Rectal smooth muscle tissue (tissue), 1 donor: ENCODE data around the gene EPHB2.

Experiments used
- H3K27ac ChIP-seq: one replicate; pipeline ENCODE4 v1.7.0; 2013; ENCODE audit warnings: low read depth, low read length, inconsistent platforms
- H3K27me3 ChIP-seq: one replicate; pipeline ENCODE4 v1.7.0; 2013; ENCODE audit warnings: low read length; ENCODE audit not compliant: control insufficient read depth, insufficient read depth
- H3K36me3 ChIP-seq: one replicate; pipeline ENCODE4 v1.7.0; 2013; ENCODE audit warnings: low read length; ENCODE audit not compliant: control insufficient read depth, insufficient read depth
- H3K4me1 ChIP-seq: one replicate; pipeline ENCODE4 v1.7.0; 2013; ENCODE audit warnings: low read length; ENCODE audit not compliant: control insufficient read depth, insufficient read depth
- H3K4me3 ChIP-seq: one replicate; pipeline ENCODE4 v1.7.0; 2013; ENCODE audit warnings: low read length
- H3K9ac ChIP-seq: one replicate; pipeline ENCODE4 v1.7.0; 2013; ENCODE audit warnings: low read length

EPHB2 gene

GRCh38 chr1:22769932-22770331 lies 59.3 kb downstream of the EPHB2 start:
- Histone ChIP-seq H3K27ac (no peak overlapping the region), H3K4me1 (peaks cover 6% of the 10 kb centered on the region), H3K4me3 (no peak overlapping the region), H3K36me3 (no peaks in the 10 kb centered on the region), H3K9ac (no peak overlapping the region), H3K27me3 (no peaks in the 10 kb centered on the region)

- no peak overlapping the region for H3K27ac ChIP-seq
- peaks cover 6% of the 10 kb centered on the region for H3K4me1 ChIP-seq
- no peaks in the 10 kb centered on the region for H3K36me3 ChIP-seq
- no peaks in the 10 kb centered on the region for H3K27me3 ChIP-seq
- no peak overlapping the region for H3K9ac ChIP-seq
- no peak overlapping the region for H3K4me3 ChIP-seq
Observed at GRCh38 chr1:22772014-22772413, 61.4 kb downstream of the EPHB2 start.

GRCh38 chr1:22773981-22774832 lies 63.6 kb downstream of the EPHB2 start:
- Histone ChIP-seq H3K4me3 (no peak overlapping the region), H3K27ac (no peak overlapping the region), H3K27me3 (no peaks in the 10 kb centered on the region), H3K9ac (no peak overlapping the region), H3K36me3 (no peaks in the 10 kb centered on the region), H3K4me1 (peaks cover 12% of the 10 kb centered on the region)

GRCh38 chr1:22774833-22775182 lies 64.2 kb downstream of the EPHB2 start:
- Histone ChIP-seq H3K36me3 (no peaks in the 10 kb centered on the region), H3K27me3 (no peaks in the 10 kb centered on the region), H3K27ac (no peak overlapping the region), H3K9ac (no peak overlapping the region), H3K4me3 (no peak overlapping the region), H3K4me1 (peaks cover 12% of the 10 kb centered on the region)

- Histone ChIP-seq H3K4me3 (no peak overlapping the region), H3K27me3 (no peaks in the 10 kb centered on the region), H3K4me1 (peaks cover 12% of the 10 kb centered on the region), H3K27ac (no peak overlapping the region), H3K9ac (no peak overlapping the region), H3K36me3 (no peaks in the 10 kb centered on the region)
Observed at GRCh38 chr1:22775478-22775877, 64.8 kb downstream of the EPHB2 start.

- Histone ChIP-seq H3K27me3 (no peaks in the 10 kb centered on the region), H3K4me1 (peaks cover 12% of the 10 kb centered on the region), H3K4me3 (no peak overlapping the region), H3K27ac (no peak overlapping the region), H3K9ac (no peak overlapping the region), H3K36me3 (no peaks in the 10 kb centered on the region)
Observed at GRCh38 chr1:22776035-22776613, 65.5 kb downstream of the EPHB2 start.

- no peaks in the 10 kb centered on the region for H3K36me3 ChIP-seq
- H3K27ac ChIP-seq: no peak overlapping the region
- H3K4me1 ChIP-seq: peaks cover 12% of the 10 kb centered on the region
- no peak overlapping the region for H3K4me3 ChIP-seq
- H3K27me3 ChIP-seq: no peaks in the 10 kb centered on the region
- no peak overlapping the region for H3K9ac ChIP-seq
Observed at GRCh38 chr1:22777388-22778057, 66.9 kb downstream of the EPHB2 start.

- Histone ChIP-seq H3K4me1 (peaks cover 12% of the 10 kb centered on the region), H3K4me3 (no peak overlapping the region), H3K9ac (no peak overlapping the region), H3K27ac (no peak overlapping the region), H3K27me3 (no peaks in the 10 kb centered on the region), H3K36me3 (no peaks in the 10 kb centered on the region)
Observed at GRCh38 chr1:22778408-22778807, 67.8 kb downstream of the EPHB2 start.

- H3K27ac ChIP-seq: no peak overlapping the region
- no peaks in the 10 kb centered on the region for H3K27me3 ChIP-seq
- H3K36me3 ChIP-seq: no peaks in the 10 kb centered on the region
- no peak overlapping the region for H3K9ac ChIP-seq
- H3K4me3 ChIP-seq: no peak overlapping the region
- H3K4me1 ChIP-seq: peaks cover 12% of the 10 kb centered on the region
Observed at GRCh38 chr1:22778862-22779520, 68.4 kb downstream of the EPHB2 start.

GRCh38 chr1:22780696-22781095 lies 70.1 kb downstream of the EPHB2 start:
- Histone ChIP-seq H3K4me1 (peaks cover 6% of the 10 kb centered on the region), H3K4me3 (no peak overlapping the region), H3K36me3 (peaks cover 2% of the 10 kb centered on the region)

GRCh38 chr1:22781483-22781882 lies 70.8 kb downstream of the EPHB2 start:
- Histone ChIP-seq H3K36me3 (peaks cover 2% of the 10 kb centered on the region), H3K4me1 (peaks cover 6% of the 10 kb centered on the region), H3K27ac (no peak overlapping the region), H3K9ac (no peak overlapping the region), H3K27me3 (no peaks in the 10 kb centered on the region), H3K4me3 (no peak overlapping the region)

More at GRCh38 chr1:22780696-22781095, 70.1 kb downstream of the EPHB2 start:
- H3K27me3 ChIP-seq: no peaks in the 10 kb centered on the region
- no peak overlapping the region for H3K9ac ChIP-seq
- no peak overlapping the region for H3K27ac ChIP-seq

GRCh38 chr1:22782406-22782805 lies 71.8 kb downstream of the EPHB2 start:
- H3K4me1 ChIP-seq: peaks cover 6% of the 10 kb centered on the region
- H3K27me3 ChIP-seq: no peaks in the 10 kb centered on the region
- H3K27ac ChIP-seq: no peak overlapping the region
- H3K36me3 ChIP-seq: peaks cover 2% of the 10 kb centered on the region
- no peak overlapping the region for H3K9ac ChIP-seq
- no peak overlapping the region for H3K4me3 ChIP-seq
